H54 (cell line): ENCODE results near the gene SRSF12.

Experiments used
- DNase-seq: peaks from one replicate; pipeline ENCODE4 v3.0.0; 2011; ENCODE audit warnings: low spot score, mixed read lengths; ENCODE audit not compliant: insufficient read length
- FAIRE-seq: peaks from 3 replicates; lab custom pipeline; 2011; peaks lifted over from hg19 to GRCh38; lab: Jason Lieb, UNC
- POLR2A ChIP-seq: IDR thresholded peaks from 2 replicates; pipeline ENCODE4 v1.6.1; 2011; ENCODE audit warnings: low read depth, mild to moderate bottlenecking, low read length

The SRSF12 gene

DNA sequence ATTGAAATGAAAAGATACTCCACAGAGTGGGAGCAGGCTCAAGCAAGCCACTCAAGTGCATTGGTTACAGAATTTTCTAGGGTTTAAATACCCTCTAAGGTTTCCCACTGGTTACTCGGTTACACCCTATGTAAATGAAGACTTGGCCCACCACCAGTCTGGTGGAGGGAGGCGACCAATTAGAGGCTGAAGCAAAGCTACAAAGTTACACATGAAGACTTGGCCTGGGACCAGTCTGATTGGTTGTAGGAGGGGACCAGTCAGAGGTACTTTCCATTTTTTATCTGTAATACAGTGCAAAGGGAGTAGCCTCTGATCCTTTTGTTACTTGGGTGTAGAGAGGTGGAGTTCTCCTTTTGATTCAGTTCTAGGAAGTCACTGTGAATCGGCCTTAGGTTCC, 7.6 kb downstream of the SRSF12 start:
- TF ChIP-seq POLR2A: no peak
- FAIRE-seq (no peak), DNase-seq (no peak)

DNA sequence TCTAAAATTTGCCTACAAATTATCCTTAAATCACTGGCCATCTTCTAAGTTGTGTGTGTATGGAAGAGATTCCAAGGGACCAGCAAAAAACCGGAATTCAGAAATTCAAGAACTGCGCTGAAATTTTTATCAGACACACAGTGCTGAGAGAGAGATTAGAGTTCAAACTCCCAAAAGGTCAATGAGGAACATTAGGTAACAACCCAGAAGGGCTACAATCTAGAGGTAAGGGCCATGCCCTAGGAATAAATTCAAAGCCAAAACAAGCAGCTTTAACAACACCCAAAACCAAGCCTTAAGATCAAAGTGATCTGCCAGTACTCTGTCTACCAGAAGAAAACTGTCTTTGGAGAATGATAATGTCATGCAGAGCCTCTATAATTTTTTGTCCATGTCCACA, 17.8 kb downstream of the SRSF12 start:
- FAIRE-seq: no peak
- TF ChIP-seq POLR2A: no peak
- no peak for DNase-seq

DNA sequence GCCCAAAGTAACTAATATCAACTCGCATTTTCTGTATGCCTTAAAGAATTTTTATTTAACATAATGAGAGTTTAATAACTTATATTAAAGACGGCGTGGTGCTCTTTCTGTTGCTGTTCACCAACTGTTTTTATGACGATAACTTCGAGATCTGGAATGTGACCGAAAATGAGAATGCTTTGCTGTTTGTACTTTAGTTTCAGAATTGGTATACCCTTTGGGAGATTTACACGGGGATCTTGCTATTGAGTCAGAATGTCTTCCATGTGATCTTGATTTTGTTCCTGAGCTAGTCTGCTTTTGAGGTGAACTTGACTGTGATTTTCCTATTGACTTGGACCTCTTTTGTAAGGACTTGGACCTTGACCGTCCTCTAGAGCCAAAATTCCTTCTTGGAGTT, 19.4 kb downstream of the SRSF12 start:
- no peak for FAIRE-seq
- DNase-seq: no peak
- TF ChIP-seq POLR2A: no peak

DNA sequence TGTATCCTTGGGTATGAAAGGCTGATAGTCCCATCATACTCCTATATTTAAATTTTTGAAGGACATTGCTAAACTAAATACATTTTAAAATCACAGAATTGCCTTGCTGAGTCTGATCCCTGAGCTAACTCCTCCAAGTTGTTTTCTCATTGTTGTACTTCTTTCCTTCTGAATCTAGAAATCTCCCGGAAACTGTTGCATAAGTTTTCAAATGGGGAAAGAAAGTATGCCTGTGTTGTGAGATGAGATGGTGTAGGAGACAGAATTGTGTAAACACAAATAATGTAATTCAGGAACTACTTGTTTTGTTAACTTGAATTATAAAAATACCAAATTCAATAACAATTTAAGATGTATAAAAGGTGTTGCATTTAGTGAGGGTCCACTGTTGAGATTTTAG, 30.0 kb downstream of the SRSF12 start:
- FAIRE-seq (no peak), DNase-seq (no peak)
- TF ChIP-seq POLR2A: no peak

- no peak for TF ChIP-seq POLR2A
- DNase-seq: no peak
- FAIRE-seq: peak; percentile 30
Observed at GRCh38 chr6:89085409-89086205, 32.3 kb downstream of the SRSF12 start.

DNA sequence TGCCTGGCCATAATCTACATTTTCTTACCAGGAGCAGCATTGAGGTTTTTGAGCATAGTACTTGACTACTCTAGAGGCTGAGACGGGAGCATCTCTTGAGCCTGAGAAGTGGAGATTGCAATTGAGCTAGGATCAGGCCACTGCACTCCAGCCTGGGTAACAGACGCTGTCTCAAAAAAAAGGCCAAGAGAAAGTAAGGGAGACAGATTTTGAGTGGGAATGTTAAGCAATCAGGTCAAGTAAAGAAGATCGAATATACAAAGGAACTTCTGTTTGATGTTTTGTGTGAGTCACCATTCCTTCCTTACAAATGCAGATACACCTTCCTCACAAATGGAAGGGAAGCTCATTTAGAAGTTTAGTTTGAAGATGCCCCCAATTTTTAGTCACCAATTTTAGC, 32.9 kb downstream of the SRSF12 start:
- DNase-seq (no peak), FAIRE-seq (no peak)
- TF ChIP-seq POLR2A: no peak

DNA sequence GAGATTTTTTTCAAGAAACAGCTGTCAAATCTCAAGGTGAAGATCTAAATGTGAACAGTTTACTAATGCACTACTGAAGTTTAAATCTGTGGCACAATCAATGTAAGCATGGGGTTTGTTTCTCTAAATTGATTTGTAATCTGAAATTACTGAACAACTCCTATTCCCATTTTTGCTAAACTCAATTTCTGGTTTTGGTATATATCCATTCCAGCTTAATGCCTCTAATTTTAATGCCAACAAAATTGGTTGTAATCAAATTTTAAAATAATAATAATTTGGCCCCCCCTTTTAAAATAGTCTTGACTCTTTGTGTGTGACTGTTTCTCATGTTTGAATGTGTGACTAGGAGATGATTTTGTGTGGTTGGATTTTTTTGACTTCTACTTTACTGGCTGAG, 33.3 kb downstream of the SRSF12 start:
- DNase-seq: no peak
- TF ChIP-seq POLR2A: no peak
- no peak for FAIRE-seq

DNA sequence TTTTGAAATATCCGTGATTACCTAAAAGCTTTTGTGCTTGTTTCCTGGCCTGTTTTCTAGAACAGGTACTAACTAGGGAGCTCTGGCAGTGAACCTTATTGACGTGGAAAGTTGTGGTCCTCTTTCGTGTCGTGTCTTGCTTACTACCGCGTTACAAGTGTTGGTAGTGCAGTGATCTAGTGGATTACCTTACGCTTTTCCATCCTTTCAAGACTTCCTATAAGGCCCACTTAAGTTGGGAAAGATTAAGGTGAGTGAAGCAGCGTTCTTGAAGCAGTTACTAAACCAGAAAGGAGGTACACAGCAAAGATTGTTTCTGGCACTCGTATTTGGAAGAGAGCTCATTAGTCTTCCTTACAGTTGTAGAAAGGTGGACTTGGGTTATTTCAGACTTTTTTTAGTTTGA, 35.4 kb downstream of the SRSF12 start:
- TF ChIP-seq POLR2A: no peak
- DNase-seq (no peak), FAIRE-seq (peak; percentile 41)

DNA sequence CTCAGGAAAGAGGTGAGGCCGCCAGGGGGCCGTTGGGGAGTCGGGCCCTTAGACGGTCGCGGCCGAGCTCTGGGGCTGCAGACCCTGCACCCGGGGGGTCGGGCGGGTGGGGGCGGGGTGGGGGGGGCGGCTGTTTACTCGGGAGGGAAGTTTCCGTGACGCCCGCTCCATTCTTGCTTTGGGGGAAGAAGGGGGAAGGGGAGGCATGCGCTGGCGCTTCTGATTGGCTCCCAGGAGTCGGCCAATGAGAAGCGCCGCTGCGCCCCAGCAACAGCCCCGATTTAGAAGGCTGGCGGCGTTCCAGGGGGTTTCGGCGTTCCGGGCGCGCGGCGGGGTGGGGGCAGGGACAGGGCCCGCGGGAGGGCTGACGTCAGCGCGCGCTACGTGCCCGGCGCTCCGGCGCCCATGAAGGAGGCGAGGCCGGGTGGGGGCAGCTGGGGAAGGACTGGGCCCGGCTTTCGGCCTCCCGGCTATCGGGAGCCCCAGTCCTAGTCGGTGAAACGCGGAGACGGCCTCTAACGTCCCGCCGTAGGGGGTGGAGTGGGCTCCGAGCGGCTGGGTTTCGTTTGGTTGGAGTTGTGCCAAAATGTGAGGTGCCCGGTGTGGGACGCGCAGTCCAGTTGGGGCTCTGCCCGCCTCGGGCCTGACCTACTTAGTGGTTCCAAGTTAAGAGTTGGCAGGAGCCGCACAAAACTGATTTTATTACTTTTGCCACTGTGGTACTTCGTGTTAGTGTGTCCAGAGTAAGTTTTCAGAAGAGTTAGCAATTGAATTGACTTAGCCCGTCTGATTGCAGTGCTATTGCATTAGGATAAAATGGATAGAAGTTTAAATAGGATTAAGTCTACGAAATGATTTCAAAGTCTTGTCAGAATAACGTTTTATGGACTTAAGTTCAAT, 36.2 kb downstream of the SRSF12 start:
- FAIRE-seq (peak; percentile 38), DNase-seq (peak; percentile 70)
- TF ChIP-seq POLR2A: peak; percentile 79

DNA sequence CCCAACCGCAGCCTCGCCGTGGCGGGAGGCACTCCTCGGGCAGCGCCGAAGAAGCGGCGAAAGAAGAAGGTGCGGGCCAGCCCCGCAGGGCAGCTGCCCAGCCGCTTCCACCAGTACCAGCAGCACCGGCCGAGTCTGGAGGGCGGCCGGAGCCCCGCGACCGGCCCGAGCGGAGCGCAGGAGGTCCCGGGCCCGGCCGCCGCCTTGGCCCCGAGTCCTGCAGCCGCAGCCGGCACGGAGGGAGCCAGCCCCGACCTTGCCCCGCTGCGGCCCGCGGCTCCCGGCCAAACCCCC, 36.8 kb downstream of the SRSF12 start:
- DNase-seq: no peak
- FAIRE-seq: no peak
- no peak for TF ChIP-seq POLR2A

GRCh38 chr6:89080281-89081128, 37.4 kb downstream of the SRSF12 start, which contains the start of gene PNRC1:
PNRC1 (plus strand) TSS chr6:89080751; CDS start chr6:89080895, 144 bp downstream.
- DNase-seq (peak; percentile 93), FAIRE-seq (peak; percentile 96)
- TF ChIP-seq POLR2A: peak; percentile 87

GRCh38 chr6:89079511-89080234, 38.2 kb downstream of the SRSF12 start:
- TF ChIP-seq POLR2A: no peak
- FAIRE-seq (no peak), DNase-seq (no peak)

- no peak for TF ChIP-seq POLR2A
- no peak for DNase-seq
- FAIRE-seq: no peak
Observed at GRCh38 chr6:89073840-89074239, 44.0 kb downstream of the SRSF12 start.
